OCI-LY7 (cell line): ENCODE measurements around the gene PANK2. TPM values are rescaled to one million over a fixed set of nuclear protein-coding genes. Genes with fewer than 3 reads are reported as not detected.
A peak's percentile ranks its signal among the peaks of the same experiment; 100 is the strongest.

Source experiments
- BruUV-seq: library from RNA; stranded (reverse); fragments of 400-500 nt; replicated peaks from 2 replicates; lab custom pipeline; 2021; lab: Mats Ljungman, UMichigan
- CTCF ChIA-PET: fragments of 300-600 bp; sonication (Branson Sonifier 250); formaldehyde crosslinking; loops from one replicate; lab custom pipeline; 2022; ENCODE audit warnings: antibody characterized with exemption; ENCODE audit not compliant: unreplicated experiment; lab: Charles Lee
- POLR2A ChIA-PET: fragments of 300-600 bp; sonication (Branson Sonifier 250); formaldehyde crosslinking; loops from one replicate; lab custom pipeline; 2022; ENCODE audit warnings: antibody characterized with exemption; lab: Charles Lee
- DNase-seq: peaks from one replicate; pipeline ENCODE4 v3.0.0-alpha.2; 2015; ENCODE audit warnings: low spot score
- H2AFZ ChIP-seq: fragments of 200-600 bp; sonication (generic), shearing (Covaris generic); 2 replicates; pipeline ENCODE4 v1.6.1; 2014; ENCODE audit warnings: mild to moderate bottlenecking, antibody characterized with exemption, low read length, moderate library complexity
- H3K27ac ChIP-seq: fragments of 200-600 bp; sonication (generic); 2 replicates; pipeline ENCODE4 v1.5.1; 2014; ENCODE audit warnings: mixed run types, low read depth, mild to moderate bottlenecking, moderate library complexity, low read length, inconsistent platforms; ENCODE audit not compliant: poor library complexity, severe bottlenecking
- H3K36me3 ChIP-seq: fragments of 200-600 bp; sonication (generic); 2 replicates; pipeline ENCODE4 v1.6.1; 2014; ENCODE audit warnings: mild to moderate bottlenecking, antibody characterized with exemption, low read length, moderate library complexity, mixed read lengths; ENCODE audit not compliant: insufficient read depth
- H3K4me1 ChIP-seq: fragments of 200-600 bp; sonication (generic); 2 replicates; pipeline ENCODE4 v1.5.1; 2014; ENCODE audit warnings: mild to moderate bottlenecking, low read length; ENCODE audit not compliant: insufficient read depth, poor library complexity, severe bottlenecking
- H3K4me2 ChIP-seq: fragments of 200-600 bp; sonication (generic); 2 replicates; pipeline ENCODE4 v1.6.1; 2014; ENCODE audit warnings: mild to moderate bottlenecking, low read length
- H3K4me3 ChIP-seq: fragments of 200-600 bp; sonication (generic); 2 replicates; pipeline ENCODE4 v1.5.1; 2014; ENCODE audit warnings: mild to moderate bottlenecking, low read depth, low read length; ENCODE audit not compliant: poor library complexity, severe bottlenecking
- H3K79me2 ChIP-seq: fragments of 200-600 bp; sonication (generic); 2 replicates; pipeline ENCODE4 v1.6.1; 2016; ENCODE audit warnings: low read depth, mild to moderate bottlenecking, low read length, moderate library complexity, mixed read lengths; ENCODE audit not compliant: insufficient read depth
- H3K9me2 ChIP-seq: fragments of 200-600 bp; sonication (generic); 2 replicates; pipeline ENCODE4 v1.6.1; 2016; ENCODE audit warnings: mild to moderate bottlenecking, low read length, mixed read lengths; ENCODE audit not compliant: insufficient read depth
- H3K9me3 ChIP-seq: fragments of 200-600 bp; sonication (generic); 2 replicates; pipeline ENCODE4 v1.6.1; 2014; ENCODE audit warnings: mild to moderate bottlenecking, mixed run types, low read length, mixed read lengths
- H4K20me1 ChIP-seq: fragments of 200-600 bp; sonication (generic); 2 replicates; pipeline ENCODE4 v1.6.1; 2014; ENCODE audit warnings: mild to moderate bottlenecking, antibody characterized with exemption, low read length, moderate library complexity, mixed read lengths; ENCODE audit not compliant: insufficient read depth
- CTCF ChIP-seq: fragments of 200-600 bp; sonication (generic); conservative IDR thresholded peaks from 2 replicates; pipeline ENCODE4 v1.5.1; 2014; ENCODE audit warnings: mild to moderate bottlenecking, antibody characterized with exemption, low read length, moderate library complexity, mixed read lengths
- EZH2phosphoT487 ChIP-seq: fragments of 200-600 bp; sonication (generic); IDR thresholded peaks from 2 replicates; pipeline ENCODE4 v1.6.1; 2018; ENCODE audit warnings: low read depth, borderline replicate concordance, mild to moderate bottlenecking, mixed run types, antibody characterized with exemption, low read length, moderate library complexity, mixed read lengths
- intact Hi-C: fragments of 100-400 bp; cut with micrococcal nuclease; formaldehyde crosslinking; loops from one replicate; pipeline ENCODE4 v1.10.0; 2022; ENCODE audit not compliant: unreplicated experiment
- total RNA-seq, 2 experiments: library from RNA; depleted of rRNA in 1 of 2; stranded (reverse); fragments of >200 nt in 1 of 2; shearing (Covaris generic) in 1 of 2; gene quantifications; 2 replicates each; pipeline ENCODE4 v1.2.3, GENCODE V29; 2014 to 2022

PANK2 gene
- total RNA-seq, 2 experiments from 2014 or later = 40.9 to 66.6 TPM

GRCh38 chr20:3863317-3863716 is 25.9 kb upstream of the PANK2 start:
- H3K4me3 ChIP-seq = no peak overlapping the region
- no peak overlapping the region for H3K27ac ChIP-seq
- peaks cover 6% of the 10 kb centered on the region; the same call in 1 of the 2 replicates for H3K9me3 ChIP-seq
- TF ChIP-seq EZH2phosphoT487 (no peak), CTCF (no peak)
- CTCF ChIA-PET = no interaction called here
- no peaks in the 10 kb centered on the region for H4K20me1 ChIP-seq
- DNase-seq = peak; percentile 30
- no TSS peak for BruUV-seq
- no peaks in the 10 kb centered on the region for H3K4me1 ChIP-seq
- intact Hi-C loops = no loop called here
- H3K9me2 ChIP-seq = no peaks in the 10 kb centered on the region
- no peak overlapping the region for H3K4me2 ChIP-seq
- peaks cover 77% of the 10 kb centered on the region for H3K36me3 ChIP-seq
- no peak overlapping the region for H2AFZ ChIP-seq
- H3K79me2 ChIP-seq = no peaks in the 10 kb centered on the region
- POLR2A ChIA-PET = no interaction called here

- ChIA-PET CTCF (no interaction called here), POLR2A (interaction anchor here (0.6 kb wide), 1 partner anchor 19 kb away, joined by 8 read pairs; no protein-coding TSS in a partner anchor)
- H3K9me3 ChIP-seq = peaks cover 6% of the 10 kb centered on the region; the same call in 1 of the 2 replicates
- H2AFZ ChIP-seq = no peak overlapping the region
- peaks cover 73% of the 10 kb centered on the region for H3K36me3 ChIP-seq
- no peak overlapping the region for H3K4me3 ChIP-seq
- DNase-seq = no peak
- no peaks in the 10 kb centered on the region for H4K20me1 ChIP-seq
- BruUV-seq = no TSS peak
- H3K4me2 ChIP-seq = no peak overlapping the region
- intact Hi-C loops = no loop called here
- no peak for TF ChIP-seq EZH2phosphoT487
- no peak for TF ChIP-seq CTCF
- H3K79me2 ChIP-seq = no peaks in the 10 kb centered on the region
- no peak overlapping the region for H3K27ac ChIP-seq
- H3K9me2 ChIP-seq = no peaks in the 10 kb centered on the region
- no peaks in the 10 kb centered on the region for H3K4me1 ChIP-seq
Measured at GRCh38 chr20:3864518-3864917, 24.7 kb upstream of the PANK2 start.

GRCh38 chr20:3865152-3865886 is 23.9 kb upstream of the PANK2 start:
- POLR2A ChIA-PET = interaction anchor here (0.5 kb wide), 1 partner anchor 21 kb away, joined by 3 read pairs; no protein-coding TSS in a partner anchor
- Histone ChIP-seq H3K36me3 (peaks cover 70% of the 10 kb centered on the region), H3K9me2 (no peaks in the 10 kb centered on the region), H4K20me1 (no peaks in the 10 kb centered on the region), H3K4me3 (no peak overlapping the region), H3K9me3 (peaks cover 6% of the 10 kb centered on the region; the same call in 1 of the 2 replicates), H2AFZ (no peak overlapping the region), H3K79me2 (no peaks in the 10 kb centered on the region), H3K4me2 (no peak overlapping the region), H3K4me1 (no peaks in the 10 kb centered on the region), H3K27ac (no peak overlapping the region)
- intact Hi-C loops = no loop called here
- no peak for DNase-seq
- TF ChIP-seq EZH2phosphoT487 = no peak
- no peak for TF ChIP-seq CTCF
- BruUV-seq = no TSS peak
- CTCF ChIA-PET = no interaction called here
